Adrenal gland (tissue), 12 donors: ENCODE results near the gene VPS37D. TPM values are rescaled to one million over a fixed set of nuclear protein-coding genes. Genes with fewer than 3 reads are reported as not detected.
"Not testable (repeated sequence)": the region's sequence is repeated elsewhere in the genome, so short reads cannot be mapped to it uniquely, and the experiment has no call there.

Experiments used
- DNase-seq, 7 donors: peaks; one replicate each; pipeline ENCODE4 v3.0.0-alpha.2; 2019 to 2020
- H3K27ac ChIP-seq, 5 donors: fragments of 200-600 bp; sonication (generic) in 4 of 5; 1 replicate in 3 of 5; 2 replicates in 2 of 5; pipeline versions ENCODE4 v1.5.1 to v1.8.0; 2016 to 2020; ENCODE audit warnings: mild to moderate bottlenecking in 1 of 5
- H3K27me3 ChIP-seq: fragments of 200-600 bp; 2 replicates; pipeline ENCODE4 v1.8.0; 2021
- H3K36me3 ChIP-seq, 2 donors: fragments of 200-600 bp; replicated peaks in 1 of 2; 1 replicate in 1 of 2; 2 replicates in 1 of 2; pipeline versions ENCODE4 v1.5.1 to v1.8.0; 2018 to 2022
- H3K4me1 ChIP-seq, 2 donors: fragments of 200-600 bp; replicated peaks in 1 of 2; 1 replicate in 1 of 2; 2 replicates in 1 of 2; pipeline versions ENCODE4 v1.5.1 to v1.8.0; 2018 to 2021
- H3K4me3 ChIP-seq, 4 donors: fragments of 200-600 bp; sonication (generic) in 3 of 4; one replicate each; pipeline ENCODE4 v1.5.1; 2016 to 2018
- H3K9me3 ChIP-seq, 3 donors: fragments of 200-600 bp; sonication (generic) in 1 of 3; replicated peaks in 1 of 3; 1 replicate in 2 of 3; 2 replicates in 1 of 3; pipeline versions ENCODE4 v1.5.1 to v1.8.0; 2016 to 2021
- CTCF ChIP-seq, 6 experiments: fragments of 450-650 bp in 4 of 6; fragments of 200-600 bp in 2 of 6; sonication (generic) in 1 of 6; IDR thresholded peaks; 1 replicate in 5 of 6; 2 replicates in 1 of 6; pipeline versions ENCODE4 v1.5.1 to v1.8.0; 2016 to 2021; ENCODE audit warnings: antibody characterized with exemption in 6 of 6, mild to moderate bottlenecking in 2 of 6, moderate library complexity in 1 of 6
- POLR2A ChIP-seq, 2 donors: fragments of 450-650 bp; IDR thresholded peaks; one replicate each; pipeline ENCODE4 v1.6.1; 2017; ENCODE audit warnings: antibody characterized with exemption in 2 of 2, mild to moderate bottlenecking in 2 of 2, moderate library complexity in 1 of 2
- WGBS, 4 donors: extraction: QIAGEN DNeasy Blood & Tissue Kit in 2 of 4; methylation state at CpG; one replicate each; pipeline versions ENCODE4 v1.1.5 to v1.1.7; 2013 to 2017; 5-methylcytosine and 5-hydroxymethylcytosine counted together
- intact Hi-C, 2 donors: fragments of 100-400 bp; cut with DNase I; formaldehyde crosslinking; loops; one replicate each; pipeline versions ENCODE4 v1.14.1 to v1.15.0; 2022 to 2023
- polyA plus RNA-seq, 3 donors: library from polyadenylated mRNA; stranded (reverse); fragments of 200-250 nt in 2 of 3; fragments of 350-450 nt in 1 of 3; fragmentation: Illumina TruSeq in 1 of 3; extraction: RNeasy Lipid Tissue Mini Kit (QIAGEN cat#74804) in 1 of 3; gene quantifications; one replicate each; pipeline ENCODE4 v1.2.3, GENCODE V29; 2013 to 2014
- total RNA-seq, 9 donors: library from RNA; depleted of rRNA in 4 of 9; stranded (reverse); fragments of >200 nt in 4 of 9; fragments of 120-200 nt in 1 of 9; fragmentation: NEBNext Ultra II Directional in 1 of 9; extraction: Animal tissue kit (Norgen Biotek cat#: 25700) in 1 of 9; gene quantifications; one replicate each; pipeline versions ENCODE4 v1.1.0 to v1.2.4, GENCODE V29; 2013 to 2023
- donor health status: healthy with polysubstance abuse.
- donor health status: Bipolar disorder and iron deficiency.
- donor health status: DM: yes; HTN: yes; CAD: no.
- donor health status: DM: no; HTN: no; CAD: no.
- donor health status: DM: no; HTN: no; CAD: no.
- donor health status: DM: yes; HTN: yes; CAD: no.

VPS37D gene
- total and polyA plus RNA-seq, 12 donors, result 0.20 to 7.0 (median 2.0) TPM

- no peaks in the 10 kb centered on the region for H3K9me3 ChIP-seq
- H3K27me3 ChIP-seq, result peaks cover 10% of the 10 kb centered on the region
- H3K27ac ChIP-seq, result no peak overlapping the region
- no peak for DNase-seq
- WGBS, 4 donors, result 65 to 81% (median 77%) methylated on average over 11 of the region's 11 CpGs
- TF ChIP-seq CTCF (IDR thresholded peaks at IDR 0.05) (no peak), POLR2A (IDR thresholded peaks at IDR 0.05) (no peak)
- no peaks in the 10 kb centered on the region for H3K36me3 ChIP-seq
- no peak overlapping the region for H3K4me3 ChIP-seq
- intact Hi-C loops, result no loop called here
- H3K4me1 ChIP-seq, result peaks cover 0 to 4% of the 10 kb centered on the region in 2 donors
These were observed 15.1 kb upstream of the VPS37D start for GRCh38 chr7:73652541-73652949.

- H3K4me1 ChIP-seq, H3K9me3 ChIP-seq, H3K4me3 ChIP-seq, intact Hi-C loops, DNase-seq, H3K27me3 ChIP-seq, H3K36me3 ChIP-seq, H3K27ac ChIP-seq: not testable (repeated sequence)
- 81 to 86% (median 82%) methylated on average over 4 of the region's 4 CpGs for WGBS, 4 donors
These were observed 12.3 kb upstream of the VPS37D start for GRCh38 chr7:73655309-73655708.

- intact Hi-C loops, result no loop called here
- no peaks in the 10 kb centered on the region for H3K36me3 ChIP-seq
- WGBS, 4 donors, result 55 to 63% (median 60%) methylated on average over 8 of the region's 8 CpGs
- H3K27ac ChIP-seq, result no peak overlapping the region
- DNase-seq, result no peak
- no peaks in the 10 kb centered on the region for H3K9me3 ChIP-seq
- H3K4me3 ChIP-seq, result no peak overlapping the region
- H3K4me1 ChIP-seq, result no peaks in the 10 kb centered on the region
- TF ChIP-seq POLR2A (IDR thresholded peaks at IDR 0.05), result no peak
- H3K27me3 ChIP-seq, result no peaks in the 10 kb centered on the region
These were observed 7.6 kb upstream of the VPS37D start for GRCh38 chr7:73659983-73660382.

- 64 to 69% (median 66%) methylated on average over 4 of the region's 4 CpGs for WGBS, 4 donors
- H3K4me1 ChIP-seq, H3K4me3 ChIP-seq, H3K9me3 ChIP-seq, DNase-seq, intact Hi-C loops, H3K27ac ChIP-seq, H3K36me3 ChIP-seq, H3K27me3 ChIP-seq: not testable (repeated sequence)
These were observed 7.0 kb upstream of the VPS37D start for GRCh38 chr7:73660594-73660993.

- H3K9me3 ChIP-seq, result no peaks in the 10 kb centered on the region
- intact Hi-C loops, result no loop called here
- no peaks in the 10 kb centered on the region for H3K4me1 ChIP-seq
- no peaks in the 10 kb centered on the region for H3K27me3 ChIP-seq
- TF ChIP-seq CTCF (IDR thresholded peaks at IDR 0.05) (no peak), POLR2A (IDR thresholded peaks at IDR 0.05) (no peak)
- no peak for DNase-seq
- H3K27ac ChIP-seq, result no peak overlapping the region
- H3K4me3 ChIP-seq, result no peak overlapping the region
- H3K36me3 ChIP-seq, result no peaks in the 10 kb centered on the region
These were observed 4.6 kb upstream of the VPS37D start for GRCh38 chr7:73663033-73663432.

GRCh38 chr7:73668103-73668885, 663 bp downstream of the VPS37D start:
- DNase-seq, result peak in 1 of 7 donors; percentile 33
- H3K4me3 ChIP-seq, result peak overlapping the region in 1 of 4 donors; percentile 71
- no peaks in the 10 kb centered on the region for H3K4me1 ChIP-seq
- peak overlapping the region in 1 of 5 donors; percentile 22 for H3K27ac ChIP-seq
- H3K36me3 ChIP-seq, result no peaks in the 10 kb centered on the region
- no peaks in the 10 kb centered on the region for H3K27me3 ChIP-seq
- intact Hi-C loops, result loop anchor here (5.0 kb wide), 1 partner anchor 61 kb away; no protein-coding TSS in a partner anchor
- TF ChIP-seq POLR2A (IDR thresholded peaks at IDR 0.05), result no peak
- TF ChIP-seq CTCF (IDR thresholded peaks at IDR 0.05), result no peak
- H3K9me3 ChIP-seq, result no peaks in the 10 kb centered on the region
- WGBS, 4 donors, result 2 to 9% (median 5%) methylated on average over 12 to 52 of the region's 52 CpGs
